ENCODE results near the gene TEX19.
"Not testable (repeated sequence)": the region's sequence is repeated elsewhere in the genome, so short reads cannot be mapped to it uniquely, and the experiment has no call there.

TEX19 gene

DNA sequence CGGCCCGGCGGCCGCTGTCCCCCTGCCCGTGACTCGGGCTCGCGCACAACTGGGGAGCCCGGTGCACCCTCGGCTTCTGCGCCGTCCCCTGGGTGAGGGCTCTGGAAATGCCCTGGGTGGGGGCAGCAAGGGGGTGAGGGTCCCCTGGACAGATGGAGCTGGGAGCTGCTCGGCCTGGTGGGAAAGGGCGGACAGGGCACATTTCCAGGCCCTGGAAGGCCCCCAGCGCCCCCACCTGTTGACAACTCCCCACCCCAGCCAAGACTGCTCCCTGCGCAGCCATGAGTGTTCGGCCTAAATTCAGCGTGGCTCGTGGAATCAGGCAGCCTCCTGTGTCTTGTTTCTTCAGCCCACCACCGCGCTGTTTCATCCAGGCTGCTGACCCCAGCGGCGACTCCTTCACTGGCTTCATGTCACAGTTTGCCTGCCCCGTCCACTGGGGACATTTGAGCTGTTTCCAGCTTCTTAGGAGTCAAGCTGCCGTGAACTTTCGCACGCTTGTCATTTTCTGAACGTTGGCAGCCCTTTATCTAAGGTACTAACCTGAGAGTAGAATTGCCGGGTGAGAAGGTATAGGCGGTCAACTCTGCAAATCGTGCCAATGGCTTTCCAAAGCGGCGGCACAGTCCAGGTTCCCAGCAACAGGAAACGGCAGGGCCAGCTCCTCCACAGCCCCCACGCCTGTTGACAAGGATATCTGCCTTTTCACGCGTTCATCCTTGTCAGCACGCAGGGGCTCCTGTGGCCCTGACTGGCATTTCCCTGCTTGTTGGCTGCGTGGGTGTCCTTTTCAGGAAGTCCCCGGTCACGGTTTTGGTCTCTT lies 13.4 kb downstream of the TEX19 start:
- Histone ChIP-seq H3K36me3 (ENCODE audit: control insufficient read depth, insufficient read depth, low read length) (no peaks in the 10 kb centered on the region), H3K9ac (ENCODE audit: low read depth, low read length) (no peak overlapping the region), H3K4me3 (ENCODE audit: low read depth, low read length) (peak overlapping the region; percentile 13), H3K27me3 (ENCODE audit: control insufficient read depth, insufficient read depth, low read length) (peaks cover 23% of the 10 kb centered on the region), H3K9me3 (ENCODE audit: control insufficient read depth, insufficient read depth, low read length) (no peaks in the 10 kb centered on the region), H3K4me1 (ENCODE audit: control insufficient read depth, insufficient read depth, low read length) (no peaks in the 10 kb centered on the region)

DNA sequence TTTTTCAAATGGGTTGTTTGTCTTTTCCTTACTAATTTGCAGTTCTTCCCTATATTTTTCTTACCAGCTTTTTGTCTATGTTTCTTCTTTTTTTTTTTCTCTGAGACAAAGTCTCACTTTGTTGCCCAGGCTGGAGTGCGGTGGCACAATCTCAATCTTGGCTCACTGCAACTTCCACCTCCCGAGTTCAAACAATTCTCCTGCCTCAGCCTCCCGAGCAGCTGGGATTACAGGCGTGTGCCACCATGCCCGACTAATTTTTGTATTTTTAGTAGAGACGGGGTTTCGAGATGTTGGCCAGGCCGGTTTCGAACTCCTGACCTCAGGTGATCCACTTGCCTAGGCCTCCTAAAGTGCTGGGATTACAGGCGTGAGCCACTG lies 14.0 kb downstream of the TEX19 start:
- H3K9me3 ChIP-seq (ENCODE audit: control insufficient read depth, insufficient read depth, low read length); H3K4me3 ChIP-seq (ENCODE audit: low read depth, low read length); H3K36me3 ChIP-seq (ENCODE audit: control insufficient read depth, insufficient read depth, low read length); H3K4me1 ChIP-seq (ENCODE audit: control insufficient read depth, insufficient read depth, low read length); H3K9ac ChIP-seq (ENCODE audit: low read depth, low read length): not testable (repeated sequence)
- H3K27me3 ChIP-seq (ENCODE audit: control insufficient read depth, insufficient read depth, low read length), result peaks cover 23% of the 10 kb centered on the region

DNA sequence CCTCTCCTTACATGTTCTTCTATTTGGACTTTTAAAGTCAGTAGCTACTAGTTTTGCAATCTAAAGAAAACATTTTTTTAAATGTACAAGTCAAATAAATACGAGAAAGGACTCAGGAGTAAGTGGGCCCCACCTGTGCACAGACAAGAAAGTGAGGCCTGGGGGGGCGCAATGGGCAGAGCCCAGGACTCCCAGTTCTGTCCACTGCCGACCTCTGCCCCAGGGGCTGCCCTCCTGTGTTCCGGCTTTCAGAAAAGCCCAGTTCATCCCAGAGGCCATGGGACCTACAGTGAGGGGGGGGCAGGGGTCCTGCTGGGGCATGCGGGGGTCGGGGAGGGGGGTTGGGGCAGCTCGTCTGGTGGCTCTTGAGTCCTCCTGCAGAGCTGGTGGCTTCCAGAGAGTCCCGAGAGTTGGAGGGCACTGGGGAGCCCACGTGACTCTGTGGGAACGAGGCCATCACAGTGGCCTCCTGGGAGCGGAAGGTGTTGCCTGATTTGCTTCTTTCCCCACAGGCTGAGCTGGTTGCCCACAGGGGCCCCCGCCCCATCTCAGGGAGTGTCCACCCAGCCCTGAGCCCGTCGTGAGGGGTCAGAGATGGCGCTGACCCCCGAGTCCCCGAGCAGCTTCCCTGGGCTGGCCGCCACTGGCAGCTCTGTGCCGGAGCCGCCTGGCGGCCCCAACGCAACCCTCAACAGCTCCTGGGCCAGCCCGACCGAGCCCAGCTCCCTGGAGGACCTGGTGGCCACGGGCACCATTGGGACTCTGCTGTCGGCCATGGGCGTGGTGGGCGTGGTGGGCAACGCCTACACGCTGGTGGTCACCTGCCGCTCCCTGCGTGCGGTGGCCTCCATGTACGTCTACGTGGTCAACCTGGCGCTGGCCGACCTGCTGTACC lies 14.9 kb downstream of the TEX19 start:
- H3K9ac ChIP-seq (ENCODE audit: low read depth, low read length), result no peak overlapping the region
- peaks cover 23% of the 10 kb centered on the region for H3K27me3 ChIP-seq (ENCODE audit: control insufficient read depth, insufficient read depth, low read length)
- no peaks in the 10 kb centered on the region for H3K9me3 ChIP-seq (ENCODE audit: control insufficient read depth, insufficient read depth, low read length)
- H3K36me3 ChIP-seq (ENCODE audit: control insufficient read depth, insufficient read depth, low read length), result no peaks in the 10 kb centered on the region
- H3K4me1 ChIP-seq (ENCODE audit: control insufficient read depth, insufficient read depth, low read length), result no peaks in the 10 kb centered on the region
- H3K4me3 ChIP-seq (ENCODE audit: low read depth, low read length), result no peak overlapping the region

DNA sequence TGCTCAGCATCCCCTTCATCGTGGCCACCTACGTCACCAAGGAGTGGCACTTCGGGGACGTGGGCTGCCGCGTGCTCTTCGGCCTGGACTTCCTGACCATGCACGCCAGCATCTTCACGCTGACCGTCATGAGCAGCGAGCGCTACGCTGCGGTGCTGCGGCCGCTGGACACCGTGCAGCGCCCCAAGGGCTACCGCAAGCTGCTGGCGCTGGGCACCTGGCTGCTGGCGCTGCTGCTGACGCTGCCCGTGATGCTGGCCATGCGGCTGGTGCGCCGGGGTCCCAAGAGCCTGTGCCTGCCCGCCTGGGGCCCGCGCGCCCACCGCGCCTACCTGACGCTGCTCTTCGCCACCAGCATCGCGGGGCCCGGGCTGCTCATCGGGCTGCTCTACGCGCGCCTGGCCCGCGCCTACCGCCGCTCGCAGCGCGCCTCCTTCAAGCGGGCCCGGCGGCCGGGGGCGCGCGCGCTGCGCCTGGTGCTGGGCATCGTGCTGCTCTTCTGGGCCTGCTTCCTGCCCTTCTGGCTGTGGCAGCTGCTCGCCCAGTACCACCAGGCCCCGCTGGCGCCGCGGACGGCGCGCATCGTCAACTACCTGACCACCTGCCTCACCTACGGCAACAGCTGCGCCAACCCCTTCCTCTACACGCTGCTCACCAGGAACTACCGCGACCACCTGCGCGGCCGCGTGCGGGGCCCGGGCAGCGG lies 15.7 kb downstream of the TEX19 start:
- Histone ChIP-seq H3K4me3 (ENCODE audit: low read depth, low read length) (no peak overlapping the region), H3K9ac (ENCODE audit: low read depth, low read length) (no peak overlapping the region), H3K27me3 (ENCODE audit: control insufficient read depth, insufficient read depth, low read length) (peaks cover 20% of the 10 kb centered on the region), H3K4me1 (ENCODE audit: control insufficient read depth, insufficient read depth, low read length) (no peaks in the 10 kb centered on the region), H3K36me3 (ENCODE audit: control insufficient read depth, insufficient read depth, low read length) (no peaks in the 10 kb centered on the region), H3K9me3 (ENCODE audit: control insufficient read depth, insufficient read depth, low read length) (no peaks in the 10 kb centered on the region)

DNA sequence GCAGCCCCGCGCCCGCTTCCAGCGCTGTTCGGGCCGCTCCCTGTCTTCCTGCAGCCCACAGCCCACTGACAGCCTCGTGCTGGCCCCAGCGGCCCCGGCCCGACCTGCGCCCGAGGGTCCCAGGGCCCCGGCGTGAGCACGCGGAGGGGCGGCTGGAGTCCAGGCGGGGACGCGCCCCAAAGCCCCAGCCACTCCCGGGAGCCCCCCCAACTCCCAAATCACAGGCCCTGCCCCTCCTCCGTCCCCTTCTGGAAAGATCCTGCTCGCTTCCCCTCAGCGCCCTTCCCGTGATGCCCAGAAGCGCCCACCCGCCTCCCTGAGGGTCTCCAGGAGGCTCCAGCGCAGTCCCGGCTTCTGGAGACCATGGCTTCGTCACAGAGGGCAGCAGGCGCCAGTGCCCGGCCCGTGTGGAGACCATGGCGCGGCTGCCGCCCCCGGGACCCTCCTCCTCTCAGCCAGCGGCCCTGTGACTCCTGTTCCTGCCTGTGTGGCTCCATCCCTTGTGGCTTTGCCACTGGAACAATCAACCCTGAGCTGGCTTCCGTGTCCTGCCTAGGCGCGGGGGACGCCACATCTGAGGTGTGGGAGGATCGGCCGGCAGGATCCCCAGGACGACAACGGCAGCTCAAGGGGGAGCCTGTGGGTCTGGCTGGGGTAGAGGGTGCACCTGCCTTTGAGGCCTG lies 16.5 kb downstream of the TEX19 start:
- Histone ChIP-seq H3K4me1 (ENCODE audit: control insufficient read depth, insufficient read depth, low read length) (no peaks in the 10 kb centered on the region), H3K36me3 (ENCODE audit: control insufficient read depth, insufficient read depth, low read length) (no peaks in the 10 kb centered on the region), H3K9me3 (ENCODE audit: control insufficient read depth, insufficient read depth, low read length) (no peaks in the 10 kb centered on the region), H3K27me3 (ENCODE audit: control insufficient read depth, insufficient read depth, low read length) (peaks cover 17% of the 10 kb centered on the region), H3K4me3 (ENCODE audit: low read depth, low read length) (no peak overlapping the region), H3K9ac (ENCODE audit: low read depth, low read length) (no peak overlapping the region)

DNA sequence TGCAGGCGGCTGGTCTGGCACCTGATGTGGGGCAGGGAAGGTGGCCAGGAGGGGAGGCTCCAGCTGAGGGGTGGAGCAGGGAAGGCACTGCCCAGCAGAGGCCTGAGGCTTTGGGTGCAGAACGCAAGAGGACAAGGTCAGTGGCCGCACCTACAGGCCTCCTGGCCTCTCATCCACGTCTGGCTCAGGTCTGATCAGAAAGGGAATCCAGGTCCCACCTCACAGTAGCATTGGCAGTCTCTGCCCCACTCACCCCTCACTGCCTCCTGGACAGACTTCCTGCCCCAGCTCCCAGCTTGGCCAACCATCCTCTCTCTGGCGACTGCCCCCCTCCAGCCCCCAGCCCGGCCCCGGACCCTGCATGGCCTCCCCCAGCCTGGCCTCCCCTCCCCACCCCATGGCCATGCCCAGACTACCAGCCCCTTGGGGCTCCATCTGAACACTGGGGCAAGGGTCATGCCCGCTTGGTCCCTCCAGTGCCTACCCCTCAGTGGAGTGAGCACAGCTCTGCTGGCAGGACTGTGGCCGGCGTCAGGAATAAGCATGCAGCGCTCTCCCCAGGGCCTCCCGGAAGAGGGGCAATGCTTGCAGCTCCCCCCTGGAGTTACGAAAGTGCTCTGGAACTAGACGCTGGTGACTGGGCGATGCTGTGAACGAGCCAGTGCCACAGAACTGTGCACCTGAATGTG lies 17.1 kb downstream of the TEX19 start:
- no peak overlapping the region for H3K9ac ChIP-seq (ENCODE audit: low read depth, low read length)
- no peak overlapping the region for H3K4me3 ChIP-seq (ENCODE audit: low read depth, low read length)
- no peaks in the 10 kb centered on the region for H3K4me1 ChIP-seq (ENCODE audit: control insufficient read depth, insufficient read depth, low read length)
- no peaks in the 10 kb centered on the region for H3K36me3 ChIP-seq (ENCODE audit: control insufficient read depth, insufficient read depth, low read length)
- no peaks in the 10 kb centered on the region for H3K9me3 ChIP-seq (ENCODE audit: control insufficient read depth, insufficient read depth, low read length)
- H3K27me3 ChIP-seq (ENCODE audit: control insufficient read depth, insufficient read depth, low read length), result peaks cover 10% of the 10 kb centered on the region

DNA sequence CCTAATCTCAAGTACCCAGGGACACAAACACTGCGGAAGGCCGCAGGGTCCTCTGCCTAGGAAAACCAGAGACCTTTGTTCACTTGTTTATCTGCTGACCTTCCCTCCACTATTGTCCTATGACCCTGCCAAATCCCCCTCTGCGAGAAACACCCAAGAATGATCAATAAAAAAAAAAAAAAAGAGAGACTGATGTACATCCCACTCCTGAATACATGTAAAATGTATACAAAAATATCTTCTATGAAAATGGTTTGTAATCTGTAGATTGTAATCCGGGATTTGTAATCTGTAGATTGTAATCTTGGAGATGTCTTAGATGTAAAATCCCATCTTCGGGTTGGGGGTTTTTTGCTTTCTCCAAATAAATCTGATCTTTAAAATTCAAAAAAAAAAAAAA lies 18.2 kb downstream of the TEX19 start:
- not testable (repeated sequence) for H3K36me3 ChIP-seq (ENCODE audit: control insufficient read depth, insufficient read depth, low read length); H3K9me3 ChIP-seq (ENCODE audit: control insufficient read depth, insufficient read depth, low read length); H3K9ac ChIP-seq (ENCODE audit: low read depth, low read length); H3K4me1 ChIP-seq (ENCODE audit: control insufficient read depth, insufficient read depth, low read length); H3K4me3 ChIP-seq (ENCODE audit: low read depth, low read length); H3K27me3 ChIP-seq (ENCODE audit: control insufficient read depth, insufficient read depth, low read length)

DNA sequence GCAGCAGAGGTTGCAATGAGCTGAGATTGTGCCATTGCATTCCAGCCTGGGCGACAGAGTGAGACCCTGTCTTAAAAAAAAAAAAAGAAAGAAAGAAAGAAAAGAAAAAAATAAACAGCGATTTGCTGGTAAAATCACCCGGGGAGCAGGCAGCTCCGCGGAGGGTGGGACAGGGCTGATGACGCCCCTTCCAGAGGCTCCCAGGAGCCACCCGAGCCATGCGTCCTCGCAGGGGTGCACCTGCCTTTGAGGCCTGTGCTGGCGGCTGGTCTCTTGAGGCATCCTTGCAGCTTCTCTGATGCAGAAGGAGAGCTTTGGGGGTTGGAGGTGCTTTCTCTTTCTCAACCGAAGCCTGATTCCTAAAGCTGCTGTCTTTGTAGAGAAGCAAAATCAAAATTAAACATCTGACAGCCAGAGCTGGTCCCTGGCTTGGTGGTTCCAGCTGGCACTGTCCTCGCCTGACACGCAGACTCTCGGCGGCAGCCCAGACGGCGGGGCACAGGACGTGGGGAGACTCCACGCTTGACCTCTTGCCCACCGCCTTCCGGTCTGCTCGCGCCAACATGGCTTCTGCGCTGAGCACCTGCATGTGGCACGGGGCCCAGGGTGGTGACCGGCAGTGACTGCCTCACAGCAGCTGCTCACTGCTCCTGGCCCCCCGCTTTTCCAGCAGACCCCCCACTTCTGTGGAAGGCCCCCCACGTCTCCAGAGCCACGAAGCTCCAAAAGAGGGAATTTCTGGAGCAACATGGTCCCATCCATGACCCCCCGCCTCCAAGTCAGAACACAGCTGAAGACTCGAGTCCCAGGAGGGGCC lies 19.1 kb downstream of the TEX19 start:
- Histone ChIP-seq H3K9me3 (ENCODE audit: control insufficient read depth, insufficient read depth, low read length) (no peaks in the 10 kb centered on the region), H3K36me3 (ENCODE audit: control insufficient read depth, insufficient read depth, low read length) (no peaks in the 10 kb centered on the region), H3K4me3 (ENCODE audit: low read depth, low read length) (no peak overlapping the region), H3K27me3 (ENCODE audit: control insufficient read depth, insufficient read depth, low read length) (no peaks in the 10 kb centered on the region), H3K4me1 (ENCODE audit: control insufficient read depth, insufficient read depth, low read length) (no peaks in the 10 kb centered on the region), H3K9ac (ENCODE audit: low read depth, low read length) (no peak overlapping the region)

DNA sequence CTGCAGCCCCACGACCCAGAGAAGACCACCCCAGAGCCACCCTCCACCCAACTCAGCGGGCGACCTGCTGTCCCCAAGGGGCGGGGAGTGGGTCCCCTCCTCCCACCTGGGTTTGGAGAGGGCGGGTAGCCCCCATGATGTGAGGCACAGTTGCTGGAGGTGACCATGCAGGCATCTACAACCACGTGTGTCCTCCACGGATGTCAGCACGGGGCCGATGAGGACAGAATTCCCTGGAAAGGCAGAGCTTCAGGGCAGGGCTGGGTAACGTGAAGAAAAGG lies 19.6 kb downstream of the TEX19 start:
- H3K27me3 ChIP-seq (ENCODE audit: control insufficient read depth, insufficient read depth, low read length), result no peaks in the 10 kb centered on the region
- H3K4me3 ChIP-seq (ENCODE audit: low read depth, low read length), result no peak overlapping the region
- H3K9me3 ChIP-seq (ENCODE audit: control insufficient read depth, insufficient read depth, low read length), result no peaks in the 10 kb centered on the region
- H3K36me3 ChIP-seq (ENCODE audit: control insufficient read depth, insufficient read depth, low read length), result no peaks in the 10 kb centered on the region
- H3K4me1 ChIP-seq (ENCODE audit: control insufficient read depth, insufficient read depth, low read length), result no peaks in the 10 kb centered on the region
- H3K9ac ChIP-seq (ENCODE audit: low read depth, low read length), result no peak overlapping the region

DNA sequence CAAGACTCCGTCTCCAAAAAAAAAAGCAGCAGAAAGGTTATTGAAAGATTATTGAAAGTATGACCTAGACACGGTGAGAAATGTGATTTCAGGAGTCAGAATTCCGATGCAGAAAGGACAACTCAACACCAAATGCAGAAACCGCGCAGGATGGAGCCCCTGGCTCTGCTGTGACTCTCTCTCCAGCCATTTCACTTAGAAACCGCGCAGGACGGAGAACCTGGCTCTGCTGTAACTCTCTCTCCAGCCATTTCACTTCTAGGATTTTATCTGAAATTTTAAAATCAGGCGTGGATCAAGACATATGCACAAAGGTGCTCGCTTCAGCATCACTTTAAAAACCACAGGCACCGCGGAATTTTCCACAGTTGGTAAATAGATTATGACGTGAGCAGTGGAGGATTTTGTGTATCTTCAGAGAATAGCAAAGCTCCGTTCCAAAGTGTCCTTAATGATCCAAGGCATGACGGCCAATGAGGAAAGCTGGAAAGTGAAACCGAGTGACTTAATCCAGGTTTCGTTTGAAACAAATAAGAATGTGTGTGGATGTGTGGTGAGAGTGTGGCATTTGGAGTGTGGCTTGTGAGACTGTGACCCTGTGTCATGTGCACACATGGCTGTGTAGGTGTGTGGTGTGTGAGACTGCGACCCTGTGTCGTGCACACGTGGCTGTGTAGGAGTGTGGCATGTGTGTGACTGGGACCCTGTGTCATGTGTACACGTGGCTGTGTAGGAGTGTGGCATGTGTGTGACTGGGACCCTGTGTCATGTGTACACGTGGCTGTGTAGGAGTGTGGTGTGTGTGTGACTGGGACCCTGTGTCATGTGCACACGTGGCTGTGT lies 22.0 kb downstream of the TEX19 start:
- no peak overlapping the region for H3K9ac ChIP-seq (ENCODE audit: low read depth, low read length)
- H3K4me1 ChIP-seq (ENCODE audit: control insufficient read depth, insufficient read depth, low read length), result no peaks in the 10 kb centered on the region
- no peaks in the 10 kb centered on the region for H3K9me3 ChIP-seq (ENCODE audit: control insufficient read depth, insufficient read depth, low read length)
- no peaks in the 10 kb centered on the region for H3K36me3 ChIP-seq (ENCODE audit: control insufficient read depth, insufficient read depth, low read length)
- H3K4me3 ChIP-seq (ENCODE audit: low read depth, low read length), result no peak overlapping the region
- H3K27me3 ChIP-seq (ENCODE audit: control insufficient read depth, insufficient read depth, low read length), result no peaks in the 10 kb centered on the region

Data from iPS-15b (cell line).